GM21717 (cell line): ENCODE data around the gene RUNX2.
"Not testable (repeated sequence)": the region's sequence is repeated elsewhere in the genome, so short reads cannot be mapped to it uniquely, and the experiment has no call there.

ENCODE experiments used
- ATAC-seq: cut with Tn5 transposase; IDR thresholded peaks from one replicate; pipeline ENCODE4 v1.9.1; 2021; ENCODE audit warnings: mild to moderate bottlenecking, moderate library complexity; ENCODE audit not compliant: unreplicated experiment

The RUNX2 gene

DNA sequence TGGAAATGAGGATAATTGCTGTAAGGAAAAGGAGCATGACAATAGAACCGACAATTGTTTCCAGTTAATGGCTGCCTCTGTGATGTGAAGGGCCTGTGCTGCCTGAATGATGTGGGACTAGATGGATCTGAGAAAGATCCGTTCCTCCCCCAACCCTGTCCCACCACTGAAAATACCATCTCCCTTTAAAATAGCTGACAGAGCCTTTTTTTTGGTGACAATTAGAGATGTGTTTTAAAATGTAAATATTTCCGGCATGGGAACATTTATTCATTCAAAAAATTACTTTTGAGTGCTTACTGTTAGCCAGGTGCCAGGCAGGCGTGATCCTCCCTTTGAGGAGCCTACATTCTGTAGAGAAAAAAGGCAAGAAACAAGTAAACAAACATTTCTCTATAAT is 122.0 kb downstream of the RUNX2 start:
- ATAC-seq, result no peak

DNA sequence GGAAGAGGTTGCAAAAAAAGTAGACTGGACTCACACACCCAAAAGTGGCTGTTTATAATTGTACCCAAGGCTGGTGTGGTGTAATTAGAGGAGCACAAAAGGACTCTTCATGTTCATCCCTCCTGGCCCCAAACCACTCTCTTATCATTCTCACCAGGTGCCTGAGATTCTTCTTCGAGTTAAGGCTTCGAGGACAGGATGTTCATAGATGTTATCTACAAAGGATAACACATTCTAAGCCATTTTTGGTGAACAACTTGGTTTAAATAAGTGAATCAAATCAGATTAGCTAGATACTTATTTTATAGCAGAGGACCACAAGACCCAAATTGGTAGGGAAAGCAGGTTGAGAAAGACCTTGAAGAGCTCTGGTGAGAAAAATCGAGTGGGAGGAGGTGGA is 122.7 kb downstream of the RUNX2 start:
- no peak for ATAC-seq

DNA sequence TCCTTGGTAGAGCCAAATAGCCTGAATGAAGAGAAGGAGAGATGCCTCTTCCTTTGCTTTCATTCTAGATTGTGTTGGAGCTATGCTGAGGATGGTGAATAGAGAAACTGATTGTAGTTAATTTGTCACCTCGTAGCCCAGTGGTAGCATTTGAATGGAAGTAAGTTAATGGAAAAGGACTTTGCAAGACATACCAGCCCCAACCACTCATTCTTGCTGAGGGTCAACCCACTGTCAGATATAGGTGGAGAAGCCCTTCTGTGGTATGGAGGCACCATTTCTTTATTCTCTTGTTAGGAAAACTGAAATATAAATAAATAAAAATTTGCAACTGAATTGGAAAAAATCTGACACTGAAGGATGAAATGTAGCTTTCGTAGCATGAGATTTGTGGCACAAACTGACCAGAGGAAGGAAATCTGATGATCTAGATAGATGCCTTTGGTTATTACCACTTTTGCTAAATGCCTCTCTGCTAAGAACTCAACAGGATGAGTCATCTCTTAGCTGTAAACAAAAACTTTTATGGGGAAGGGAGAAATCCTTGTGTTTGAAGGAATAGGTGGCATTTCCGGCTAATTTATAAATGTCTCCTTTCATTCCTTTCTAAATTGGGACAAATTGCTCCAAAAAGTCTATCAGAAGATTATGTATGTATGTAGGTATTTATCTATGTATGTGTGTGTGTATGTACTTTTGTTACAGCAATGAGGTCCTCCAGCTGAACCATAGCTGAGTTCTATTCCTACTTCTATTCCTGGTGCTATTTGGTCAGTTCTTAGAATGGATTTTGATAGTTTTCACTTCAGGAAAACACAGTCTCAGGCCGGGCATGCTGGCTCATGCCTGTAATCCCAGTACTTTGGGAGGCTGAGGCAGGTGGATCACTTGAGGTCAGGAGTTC is 126.1 kb downstream of the RUNX2 start:
- no peak for ATAC-seq

DNA sequence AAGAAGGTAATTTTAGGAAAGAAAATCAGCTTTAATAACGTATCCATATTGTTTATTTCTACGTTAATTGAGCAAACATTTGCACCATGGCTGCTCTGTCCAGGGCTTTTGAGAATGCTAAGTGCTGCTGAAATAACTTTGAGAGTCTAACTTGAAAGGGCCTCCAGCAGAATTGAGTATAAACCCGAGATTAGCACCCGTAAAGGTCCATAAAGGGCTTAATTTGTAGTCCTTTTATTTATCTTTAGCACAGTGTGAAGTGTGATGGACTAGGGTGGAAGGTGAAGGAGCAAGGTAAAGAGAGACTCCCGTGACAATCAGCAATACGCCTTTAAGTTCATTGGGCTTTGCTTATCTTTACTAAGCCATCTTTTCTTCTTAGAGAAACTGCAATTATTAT is 127.3 kb downstream of the RUNX2 start:
- ATAC-seq, result no peak

DNA sequence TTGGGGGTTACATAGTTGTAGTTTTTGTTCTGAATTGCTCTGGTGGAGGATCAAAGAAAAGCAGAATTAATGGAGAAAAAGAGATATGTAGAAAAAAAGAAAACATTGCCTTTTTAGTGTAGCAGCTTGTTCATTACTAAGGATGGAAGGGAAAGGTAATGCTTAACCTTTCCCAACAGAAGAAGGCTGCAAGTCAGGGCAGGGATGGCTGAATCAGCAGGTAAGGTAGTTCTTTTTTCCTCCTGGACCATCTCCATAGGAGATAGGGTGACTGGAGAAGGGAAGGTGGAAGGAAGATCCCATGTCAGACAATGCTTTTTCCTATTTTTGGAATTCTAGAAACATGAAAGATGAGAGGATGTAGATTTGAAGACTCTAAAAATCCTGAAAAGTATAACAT is 129.0 kb downstream of the RUNX2 start:
- no peak for ATAC-seq

DNA sequence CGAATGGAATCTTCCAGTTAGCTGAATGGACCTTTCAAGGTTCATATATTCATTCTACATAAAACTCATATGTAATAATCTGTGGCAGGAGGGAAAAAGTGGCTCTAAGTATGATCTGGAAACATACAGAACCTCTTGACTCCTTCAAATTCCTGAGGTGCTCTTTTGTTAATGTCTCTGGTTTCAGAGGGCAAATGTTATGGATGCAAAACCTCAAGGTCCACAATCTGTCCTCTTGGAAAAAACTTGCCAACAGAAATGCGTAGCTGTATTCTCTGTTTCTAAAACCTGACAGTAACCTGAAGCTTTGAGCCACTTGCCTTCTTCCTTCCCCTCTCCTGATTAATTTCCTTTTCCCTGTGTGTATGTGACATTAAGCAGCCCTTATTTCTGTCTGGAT is 130.5 kb downstream of the RUNX2 start:
- no peak for ATAC-seq

DNA sequence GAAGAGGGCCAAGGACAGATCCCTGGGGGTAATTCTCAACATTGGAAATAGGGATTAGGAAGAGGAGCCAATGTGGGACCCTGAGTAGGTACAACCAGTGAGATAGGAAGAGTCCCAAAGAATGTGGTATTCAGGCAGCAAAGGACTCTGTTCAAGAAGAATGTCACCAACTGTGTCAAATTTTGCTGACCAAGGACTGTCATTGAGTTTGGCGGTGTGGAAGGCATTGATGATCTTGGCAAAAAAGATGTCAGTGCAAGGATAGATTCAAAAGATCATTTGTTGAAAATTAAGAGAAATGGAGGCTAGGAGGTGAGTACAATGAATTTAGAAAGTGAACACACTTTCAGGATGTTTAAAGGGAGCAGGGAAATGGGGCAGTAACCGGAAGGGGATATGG is 132.0 kb downstream of the RUNX2 start:
- no peak for ATAC-seq

DNA sequence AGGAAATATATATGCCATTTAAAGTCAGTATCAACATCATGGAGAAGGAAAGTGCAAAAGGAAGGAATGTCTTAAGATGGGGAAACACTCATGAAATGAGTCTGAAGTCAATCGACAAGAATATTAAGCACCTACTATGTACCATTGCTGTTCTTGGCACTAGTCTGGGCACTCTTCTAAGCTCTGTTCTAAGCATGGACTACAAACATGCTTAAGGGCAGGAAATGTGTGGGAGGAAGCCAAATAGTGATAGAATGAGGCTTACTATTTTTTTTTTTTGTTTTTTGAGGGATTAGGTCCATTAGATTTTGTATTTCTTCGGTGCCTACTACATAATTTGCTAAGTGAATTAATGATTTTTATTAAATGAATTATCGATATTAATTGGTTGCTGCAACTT is 133.4 kb downstream of the RUNX2 start:
- no peak for ATAC-seq

DNA sequence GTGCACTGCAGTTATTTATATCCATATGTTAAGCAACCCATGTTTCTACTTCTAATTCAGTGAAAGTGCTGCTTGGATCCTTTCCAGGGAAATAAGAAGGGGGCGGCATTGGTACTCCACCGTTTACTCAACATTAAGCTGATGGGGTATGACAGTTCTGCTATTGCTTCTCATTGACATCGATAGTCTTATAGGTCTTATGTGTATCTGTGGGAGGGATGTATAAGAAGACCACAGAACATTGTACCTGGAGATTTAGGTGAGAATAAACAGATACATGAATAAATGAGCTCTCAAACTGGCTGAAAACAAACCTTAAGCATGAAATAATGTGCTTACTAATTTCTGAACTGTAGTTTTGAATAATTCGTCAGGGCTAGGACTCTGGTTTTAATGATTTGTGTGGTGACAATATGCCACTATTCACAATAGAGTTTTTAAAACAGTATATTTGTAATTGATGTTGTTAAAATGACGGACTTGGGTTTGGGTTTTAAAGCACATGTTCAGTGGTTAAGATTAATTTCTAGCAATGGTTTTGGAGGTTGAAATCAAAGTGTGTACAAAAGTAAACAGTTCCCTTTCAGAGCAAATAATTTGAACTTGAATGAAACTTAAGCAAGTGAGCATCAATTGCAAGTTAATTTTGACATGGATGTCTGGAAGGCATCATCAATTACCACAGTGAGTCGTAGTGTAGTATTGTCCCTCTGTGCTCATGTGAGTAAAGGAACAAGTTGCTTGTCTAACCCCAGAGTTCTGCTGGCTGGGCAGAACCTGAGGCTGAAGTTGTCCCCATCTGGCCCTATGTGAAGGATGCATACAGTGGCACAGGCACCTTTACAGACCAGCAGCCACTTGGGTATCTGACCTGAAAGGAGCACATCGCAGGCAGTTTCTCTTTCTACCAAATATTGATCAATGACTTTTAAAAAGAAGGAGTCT is 134.3 kb downstream of the RUNX2 start:
- no peak for ATAC-seq

DNA sequence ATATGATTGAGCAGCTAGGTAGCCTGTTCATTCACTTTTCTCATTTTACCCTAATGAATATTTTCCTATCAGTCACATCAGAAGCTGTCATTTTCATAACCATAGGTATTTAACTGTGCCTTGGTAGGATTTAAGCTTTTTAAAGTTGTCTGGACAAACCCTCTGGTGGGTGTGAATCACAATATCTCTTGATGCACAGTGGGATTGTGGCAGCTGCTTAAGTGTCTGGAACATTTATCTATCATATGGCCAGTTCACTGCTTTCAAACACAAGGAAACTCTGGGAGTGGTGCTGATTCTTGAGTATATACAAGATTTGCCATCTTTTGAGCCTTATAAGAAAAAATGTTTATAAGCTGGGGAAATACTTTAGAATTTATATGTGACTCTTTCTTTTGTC is 136.6 kb downstream of the RUNX2 start:
- no peak for ATAC-seq

DNA sequence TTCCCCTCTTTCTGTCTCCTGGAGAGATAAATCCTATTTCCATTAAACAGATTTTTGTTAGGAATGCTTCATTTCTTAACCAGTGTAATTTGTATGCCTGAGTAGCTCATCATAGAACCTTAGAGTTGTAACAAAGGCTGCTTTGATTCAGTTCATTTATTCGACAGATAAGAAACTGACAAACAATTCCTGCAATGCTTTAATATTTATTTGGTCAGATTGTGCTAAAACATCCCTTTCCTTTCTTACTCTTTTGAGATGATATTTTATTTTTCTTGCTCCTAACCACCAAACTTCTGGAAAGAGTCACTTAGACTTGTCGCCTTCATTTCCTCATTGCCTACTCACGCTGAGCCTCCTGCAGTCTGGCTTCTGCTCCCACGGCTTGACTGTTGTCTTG is 138.6 kb downstream of the RUNX2 start:
- no peak for ATAC-seq

DNA sequence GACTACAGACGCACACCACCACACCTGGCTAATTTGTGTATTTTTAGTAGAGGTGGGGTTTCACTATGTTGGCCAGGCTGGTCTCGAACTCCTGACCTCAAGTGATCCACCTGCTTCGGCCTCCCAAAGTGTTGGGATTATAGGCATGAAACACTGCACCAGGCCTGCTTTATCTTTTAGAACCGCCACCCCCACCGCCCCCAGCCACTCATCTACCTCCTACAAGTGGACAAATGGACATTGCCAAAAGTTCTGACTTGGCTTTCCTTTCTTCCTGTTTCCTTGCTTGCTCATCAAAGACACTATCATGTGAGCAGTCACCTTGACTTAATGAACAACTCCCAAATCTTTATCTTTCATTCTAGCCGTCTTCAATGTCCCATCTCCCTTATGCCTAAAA is 139.3 kb downstream of the RUNX2 start:
- not testable (repeated sequence) for ATAC-seq

DNA sequence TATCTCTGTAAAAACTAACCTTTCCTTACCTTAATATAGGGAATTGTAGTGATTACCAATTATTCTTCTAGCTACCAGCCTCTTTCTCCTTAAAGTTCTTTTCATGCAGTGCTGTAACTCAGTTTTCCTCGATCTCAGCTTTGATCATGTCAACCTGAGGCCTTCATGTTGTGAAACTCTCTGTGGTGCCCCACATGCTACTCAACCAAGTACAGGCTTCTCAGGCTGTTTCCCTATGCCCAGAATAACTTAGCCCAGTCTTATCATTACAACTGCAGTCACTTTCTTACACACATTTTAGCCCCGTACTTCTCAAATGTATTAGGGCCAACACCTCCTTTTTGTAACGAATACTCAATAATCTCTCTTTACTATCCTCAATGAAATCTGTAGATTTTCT is 139.7 kb downstream of the RUNX2 start:
- no peak for ATAC-seq

DNA sequence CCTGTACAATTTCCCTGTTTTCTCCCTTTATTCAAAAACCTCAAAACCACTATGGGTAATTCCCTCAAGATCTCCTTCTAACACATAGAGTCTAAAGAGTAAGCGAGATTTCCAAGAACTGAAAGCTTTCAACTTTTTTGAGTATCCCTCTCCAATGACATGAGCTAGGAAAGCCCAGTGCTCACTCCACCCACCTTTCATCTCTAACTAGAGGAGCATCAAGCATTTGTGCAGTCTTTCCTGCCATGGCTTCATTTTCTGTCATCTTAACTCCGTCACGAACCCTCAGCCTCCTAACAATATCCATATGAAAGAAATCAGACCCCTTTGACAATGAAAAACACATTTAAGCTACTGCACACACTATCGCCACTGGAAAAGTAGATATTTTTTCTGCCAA is 141.5 kb downstream of the RUNX2 start:
- ATAC-seq, result no peak

DNA sequence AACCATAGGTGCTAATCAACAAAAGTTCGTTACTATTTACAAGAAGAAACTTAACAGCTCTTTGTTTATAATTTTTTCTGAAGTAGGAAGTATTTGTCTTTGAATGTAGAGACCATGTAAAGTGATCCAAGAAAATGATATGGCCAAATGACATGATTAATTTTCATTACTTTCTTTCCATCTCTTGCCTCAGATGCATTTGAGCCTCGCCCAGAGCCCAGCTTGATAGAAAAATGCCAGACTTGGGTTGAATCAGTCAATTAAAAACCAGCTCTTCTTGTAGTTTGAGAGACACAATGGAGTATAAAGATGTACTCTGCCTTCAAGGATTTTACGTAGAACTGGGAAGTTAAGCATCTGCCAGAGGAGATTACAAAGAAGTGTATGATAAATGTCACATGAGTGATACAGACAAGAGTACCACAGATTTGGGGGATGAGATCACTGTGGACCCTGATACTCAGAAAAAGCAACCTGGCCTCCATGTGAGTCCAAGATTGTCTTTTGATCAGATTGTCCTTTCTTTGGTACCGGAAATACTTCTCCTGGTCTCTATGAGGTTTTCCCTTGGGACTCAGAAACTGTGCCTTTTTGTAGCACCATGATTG is 142.1 kb downstream of the RUNX2 start:
- ATAC-seq, result no peak

DNA sequence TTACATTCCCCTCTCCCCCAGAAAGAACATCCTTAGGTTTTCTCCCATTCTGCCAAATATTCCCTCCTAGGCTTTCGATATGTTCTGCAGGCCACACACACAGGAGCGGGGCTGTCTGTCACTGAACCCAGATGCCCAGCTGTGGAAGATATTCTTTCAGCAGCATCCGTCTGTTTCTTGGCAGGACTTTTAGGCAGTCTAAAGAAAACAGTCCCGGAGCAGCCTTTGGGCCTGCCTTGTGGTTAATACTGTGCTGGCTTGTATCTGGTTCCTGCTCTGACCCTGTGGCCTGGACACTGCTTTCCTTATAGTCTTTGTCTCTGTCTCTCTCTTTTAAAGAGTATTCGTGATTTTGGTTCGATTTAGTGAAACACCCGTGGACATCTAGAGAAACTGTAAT is 144.3 kb downstream of the RUNX2 start:
- ATAC-seq, result no peak

DNA sequence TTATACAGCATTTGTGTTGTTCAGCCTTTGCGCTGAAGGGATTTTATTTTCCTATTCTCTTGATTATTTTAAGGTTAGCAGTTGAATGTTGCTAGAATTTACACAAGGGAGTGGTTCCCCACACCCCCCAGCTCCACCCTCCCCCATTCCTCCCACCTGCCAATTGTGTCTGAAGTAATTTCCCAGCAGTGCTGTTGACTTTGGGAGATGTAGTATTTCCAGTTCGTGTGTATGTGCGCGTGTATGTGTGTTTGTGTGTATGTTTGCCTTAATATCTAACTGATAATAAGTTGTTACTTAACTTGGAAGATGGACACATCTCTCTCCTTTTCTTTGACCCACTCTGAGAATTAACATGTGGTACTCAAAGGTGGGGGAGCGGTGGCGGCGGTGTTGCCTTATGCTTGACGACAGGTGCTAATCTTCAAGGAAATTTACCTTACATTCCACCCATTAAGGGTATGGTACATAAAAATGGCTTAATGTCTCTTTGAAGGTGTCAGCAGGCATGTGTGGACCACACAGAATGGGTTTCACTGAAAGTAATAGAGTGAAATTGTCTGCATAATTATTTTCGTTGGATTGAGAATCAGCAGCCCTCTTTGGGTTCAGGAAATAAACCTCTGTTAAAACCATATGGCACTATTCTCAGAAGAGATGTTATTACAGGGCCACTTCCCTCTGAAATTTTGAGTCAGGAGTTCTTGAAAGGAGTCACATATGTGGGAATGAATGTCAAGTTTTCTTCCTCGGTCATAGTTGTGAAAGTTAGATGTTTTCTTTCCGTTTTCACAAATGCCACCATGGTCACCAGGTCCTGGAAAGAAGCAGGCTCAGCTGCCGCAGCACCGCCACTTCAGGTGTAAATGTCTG is 145.2 kb downstream of the RUNX2 start:
- ATAC-seq, result no peak

DNA sequence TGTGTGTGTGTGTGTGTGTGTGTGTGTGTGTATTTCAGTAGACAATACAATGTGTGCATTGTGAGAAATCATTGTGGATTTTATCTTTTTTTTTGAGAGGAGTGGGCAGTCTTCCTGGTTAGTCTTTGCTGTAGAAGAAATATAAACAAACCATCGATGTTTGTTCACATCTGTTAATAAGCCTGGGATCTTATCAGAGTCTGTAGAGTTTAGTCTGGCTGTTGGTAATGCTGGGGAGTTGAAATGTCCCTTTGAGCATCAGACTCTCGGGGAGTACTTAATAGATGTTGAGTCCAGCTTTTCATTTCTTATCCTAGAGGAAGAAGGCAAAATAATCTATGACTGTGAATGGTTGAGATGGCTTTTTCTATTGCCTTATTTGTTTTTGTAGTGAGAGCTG is 146.2 kb downstream of the RUNX2 start:
- ATAC-seq, result no peak

DNA sequence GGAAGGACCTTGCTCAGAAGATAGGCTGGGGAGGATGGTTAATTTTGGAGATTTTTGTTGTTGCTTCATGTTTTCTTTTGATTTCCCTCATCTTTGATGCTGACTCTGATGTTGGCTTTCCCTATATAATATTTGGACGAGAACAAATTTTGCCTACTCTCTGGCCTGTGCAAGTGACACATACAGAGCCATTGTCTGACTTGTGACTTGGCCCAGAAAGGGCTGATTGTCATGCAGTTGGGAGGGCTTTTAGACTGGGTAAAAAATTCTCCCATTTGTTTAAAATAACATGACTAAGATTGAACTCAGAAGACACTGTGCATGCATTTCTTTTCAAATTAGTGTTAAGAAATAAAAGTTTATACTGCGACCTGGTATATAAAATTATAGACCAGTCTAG is 148.2 kb downstream of the RUNX2 start:
- ATAC-seq, result no peak

DNA sequence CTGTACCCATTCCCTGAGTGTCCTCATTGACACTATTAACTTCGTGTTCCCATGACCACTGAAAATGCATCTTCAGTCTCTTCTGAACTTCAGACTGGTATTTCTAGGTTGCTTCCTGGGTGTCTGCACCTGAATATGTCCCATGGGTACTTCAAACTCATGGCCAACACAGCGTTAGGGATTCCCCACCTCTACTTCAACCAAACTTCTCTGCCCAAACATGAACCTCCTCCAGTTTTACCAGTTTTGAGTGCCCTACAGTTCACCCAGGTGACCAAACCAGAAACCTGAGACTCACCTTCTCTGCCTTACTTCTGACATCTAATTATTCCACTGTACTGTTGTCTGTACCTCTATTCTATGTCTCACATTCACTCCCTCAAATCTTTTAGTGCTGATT is 149.1 kb downstream of the RUNX2 start:
- ATAC-seq, result no peak

DNA sequence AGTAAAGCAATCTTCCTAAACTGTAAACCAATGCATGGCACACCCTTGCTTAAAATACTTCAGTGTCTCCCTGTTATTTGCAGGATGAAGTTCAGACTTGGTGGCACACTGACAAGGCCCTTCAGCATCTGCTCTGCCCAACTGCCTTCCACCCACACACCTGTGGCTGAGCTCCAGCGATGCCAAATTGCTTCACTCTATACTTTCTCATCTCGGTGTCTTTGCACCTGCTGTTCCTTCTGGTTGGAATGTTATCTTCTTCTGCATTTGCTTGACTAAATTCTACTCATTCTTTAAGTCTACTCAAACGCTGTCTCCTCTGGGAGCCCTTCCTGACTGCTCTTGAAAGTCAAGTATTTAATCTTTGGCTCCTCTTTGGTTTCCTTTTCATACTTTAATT is 149.7 kb downstream of the RUNX2 start:
- no peak for ATAC-seq
